NCI-H1092 treated with DMSO at 0.1 percent for 48 hours (cell line): ENCODE measurements around the gene PPP1R37.

ENCODE experiments used
- DNase-seq: peaks from one replicate; lab custom pipeline; 2025; lab: John Stamatoyannopoulos, UW

The PPP1R37 gene

GRCh38 chr19:45137179-45137761 lies 44.3 kb downstream of the PPP1R37 start:
- peak; percentile 30 for DNase-seq

DNA sequence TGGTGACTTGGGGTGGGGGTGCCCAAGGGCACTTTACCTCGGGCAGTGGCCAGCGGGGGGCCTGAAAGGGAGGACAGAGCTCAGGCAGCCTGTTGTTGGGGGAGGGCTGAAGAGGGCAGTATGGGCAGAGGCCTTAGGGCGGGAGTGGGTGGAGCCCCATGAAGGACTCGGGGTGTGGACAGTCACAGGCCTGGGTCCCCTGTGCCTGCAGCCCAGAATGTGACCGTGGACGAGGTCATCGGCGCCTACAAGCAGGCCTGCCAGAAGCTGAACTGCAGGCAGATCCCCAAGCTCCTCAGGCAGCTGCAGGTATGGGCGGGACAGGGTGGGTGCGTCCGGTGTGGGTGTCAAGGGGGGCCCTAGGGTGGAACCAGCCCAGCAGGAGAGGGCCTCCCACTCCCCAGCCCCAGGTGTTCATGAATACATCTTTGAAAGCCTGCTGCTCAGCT lies 45.3 kb downstream of the PPP1R37 start:
- DNase-seq, result no peak

DNA sequence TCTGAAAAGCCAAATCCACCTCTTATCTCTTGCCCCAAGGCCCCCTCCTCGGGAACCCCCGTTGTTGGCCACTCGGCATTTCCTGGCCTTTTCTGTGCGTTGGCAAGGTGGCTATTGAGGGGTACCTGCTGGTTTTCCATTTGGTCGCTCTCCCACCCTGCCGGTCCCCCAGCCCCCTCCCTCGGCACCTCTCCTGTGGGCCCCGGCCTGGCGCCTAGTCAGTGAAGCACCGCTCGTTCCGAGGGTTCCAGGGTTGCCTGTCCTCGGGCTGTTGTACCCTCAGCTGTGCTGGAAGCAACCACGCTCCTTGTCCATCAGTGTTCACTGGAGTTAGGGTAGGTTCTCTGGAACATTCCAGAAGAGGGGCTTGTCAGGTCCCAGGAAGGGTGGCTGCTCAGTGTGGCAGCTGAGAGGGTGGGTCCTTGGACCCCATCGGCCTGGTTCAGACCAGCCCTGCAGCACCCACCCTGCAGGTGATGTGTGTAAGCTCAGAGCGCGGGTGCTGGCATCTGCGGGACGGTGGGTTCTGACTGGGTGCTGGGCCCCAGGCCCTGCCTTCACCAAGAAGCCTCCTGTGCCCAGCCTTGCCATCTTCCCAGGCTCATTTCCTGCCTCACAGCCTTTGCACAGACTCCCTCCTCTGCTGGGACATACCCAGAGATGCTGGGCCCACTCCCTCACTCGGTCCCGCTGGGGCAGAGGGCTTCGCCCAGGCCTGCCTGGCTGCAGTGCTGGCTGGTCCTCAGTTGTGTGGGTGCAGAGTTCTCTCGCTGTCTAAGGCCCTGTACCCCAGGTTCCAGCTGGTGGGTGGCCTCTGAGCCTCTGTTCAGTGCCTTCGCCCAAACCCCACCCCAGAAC lies 46.5 kb downstream of the PPP1R37 start:
- no peak for DNase-seq

GRCh38 chr19:45140144-45140503 lies 47.1 kb downstream of the PPP1R37 start:
- no peak for DNase-seq

DNA sequence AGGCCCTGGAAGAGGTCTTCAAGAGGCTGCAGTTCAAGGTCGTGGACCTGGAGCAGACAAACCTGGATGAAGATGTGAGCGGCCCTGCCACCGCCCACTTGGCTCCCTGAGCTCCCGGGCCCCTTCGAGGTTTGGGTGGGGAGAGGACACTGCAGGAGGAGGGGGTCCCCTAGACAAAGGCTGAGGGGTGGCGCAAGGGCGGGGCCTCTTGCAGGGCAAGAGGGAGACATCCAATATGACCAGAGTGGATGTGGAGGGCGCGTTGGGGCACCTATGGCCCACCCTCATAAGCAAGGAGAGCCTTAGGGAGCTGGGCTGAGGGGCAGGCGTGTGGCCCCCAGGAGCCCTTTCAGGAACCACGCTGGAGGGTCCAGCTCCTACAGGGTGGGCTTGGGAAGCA lies 47.6 kb downstream of the PPP1R37 start:
- no peak for DNase-seq

DNA sequence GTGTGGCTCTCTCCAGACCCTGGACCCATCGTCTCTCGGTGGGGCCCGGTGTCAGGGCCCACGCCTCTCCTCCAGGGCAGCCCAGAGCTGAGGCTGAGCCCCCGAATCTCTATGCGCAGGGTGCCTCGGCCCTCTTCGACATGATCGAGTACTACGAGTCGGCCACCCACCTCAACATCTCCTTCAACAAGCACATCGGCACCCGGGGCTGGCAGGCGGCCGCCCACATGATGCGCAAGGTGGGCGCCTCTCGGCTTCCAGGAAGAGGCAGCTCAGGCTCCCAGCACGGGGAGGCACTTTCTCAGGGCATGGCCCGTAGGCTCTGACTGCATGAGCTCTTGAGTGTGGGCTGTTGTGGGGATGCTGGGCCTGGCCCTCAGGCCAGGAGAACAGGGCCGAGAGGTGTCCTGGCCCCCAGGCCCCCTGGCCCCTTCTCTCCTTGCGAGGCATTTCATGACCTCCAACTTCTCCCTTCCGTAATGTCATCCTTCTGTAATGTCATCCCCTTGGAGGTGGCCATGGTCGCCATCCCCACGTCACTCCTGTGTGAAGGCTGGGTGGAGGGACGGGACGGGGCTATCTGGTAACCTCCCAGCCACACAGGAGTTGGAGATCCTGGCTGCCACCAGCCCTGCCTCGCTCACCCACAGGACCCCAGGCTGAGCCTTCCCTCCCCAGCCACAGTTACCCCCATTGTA lies 48.4 kb downstream of the PPP1R37 start:
- DNase-seq, result no peak

DNA sequence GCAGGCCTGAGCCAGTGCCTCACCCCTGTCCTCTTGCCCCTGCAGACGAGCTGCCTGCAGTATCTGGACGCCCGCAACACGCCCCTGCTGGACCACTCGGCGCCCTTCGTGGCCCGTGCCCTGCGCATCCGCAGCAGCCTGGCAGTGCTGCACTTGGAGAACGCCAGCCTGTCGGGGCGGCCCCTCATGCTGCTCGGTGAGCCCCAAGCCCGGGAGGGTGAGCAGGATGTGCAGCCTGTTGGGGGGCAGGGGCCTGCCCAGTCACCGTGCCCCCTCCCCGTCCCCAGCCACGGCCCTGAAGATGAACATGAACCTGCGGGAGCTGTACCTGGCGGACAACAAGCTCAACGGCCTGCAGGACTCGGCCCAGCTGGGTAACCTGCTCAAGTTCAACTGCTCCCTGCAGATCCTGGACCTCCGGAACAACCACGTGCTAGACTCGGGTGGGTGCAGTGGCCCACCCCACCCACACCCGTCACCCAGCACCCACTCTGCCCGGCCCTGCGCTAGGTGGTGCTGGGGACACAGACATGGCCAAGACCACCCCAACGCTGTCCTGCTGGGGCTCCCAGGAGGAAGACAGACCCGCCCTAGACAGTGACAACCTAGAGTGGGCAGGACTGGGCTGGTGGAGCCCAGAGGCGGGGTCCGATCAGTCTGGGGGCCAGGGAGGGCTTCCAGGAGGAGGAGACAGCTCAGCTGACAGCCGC lies 49.2 kb downstream of the PPP1R37 start:
- no peak for DNase-seq

DNA sequence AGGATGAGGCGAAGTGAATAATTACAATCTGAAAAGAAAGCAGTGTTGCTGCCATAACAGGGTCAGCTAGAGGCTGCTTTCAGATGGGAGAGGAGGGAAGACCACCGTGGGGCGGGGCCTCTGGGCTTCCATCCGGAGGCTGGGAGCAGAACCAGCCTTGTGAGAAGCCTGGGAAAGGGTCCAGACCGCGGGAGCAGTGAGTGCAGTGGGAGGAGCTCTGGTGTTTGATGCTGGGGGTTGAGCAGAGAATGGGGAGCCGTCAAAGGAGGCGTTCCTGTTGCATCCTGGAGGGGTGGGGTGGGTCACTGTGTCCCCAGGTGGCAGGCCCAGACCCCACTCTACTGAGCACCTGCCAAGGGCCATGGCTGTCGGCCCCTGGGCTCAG lies 49.7 kb downstream of the PPP1R37 start:
- DNase-seq, result no peak

GRCh38 chr19:45144431-45145269 lies 51.7 kb downstream of the PPP1R37 start:
- DNase-seq, result no peak

GRCh38 chr19:45145270-45146189 lies 52.6 kb downstream of the PPP1R37 start:
- no peak for DNase-seq

GRCh38 chr19:45146251-45146650 lies 53.3 kb downstream of the PPP1R37 start:
- DNase-seq, result no peak

- no peak for DNase-seq
Observed at GRCh38 chr19:45146741-45147205, 53.8 kb downstream of the PPP1R37 start.

DNA sequence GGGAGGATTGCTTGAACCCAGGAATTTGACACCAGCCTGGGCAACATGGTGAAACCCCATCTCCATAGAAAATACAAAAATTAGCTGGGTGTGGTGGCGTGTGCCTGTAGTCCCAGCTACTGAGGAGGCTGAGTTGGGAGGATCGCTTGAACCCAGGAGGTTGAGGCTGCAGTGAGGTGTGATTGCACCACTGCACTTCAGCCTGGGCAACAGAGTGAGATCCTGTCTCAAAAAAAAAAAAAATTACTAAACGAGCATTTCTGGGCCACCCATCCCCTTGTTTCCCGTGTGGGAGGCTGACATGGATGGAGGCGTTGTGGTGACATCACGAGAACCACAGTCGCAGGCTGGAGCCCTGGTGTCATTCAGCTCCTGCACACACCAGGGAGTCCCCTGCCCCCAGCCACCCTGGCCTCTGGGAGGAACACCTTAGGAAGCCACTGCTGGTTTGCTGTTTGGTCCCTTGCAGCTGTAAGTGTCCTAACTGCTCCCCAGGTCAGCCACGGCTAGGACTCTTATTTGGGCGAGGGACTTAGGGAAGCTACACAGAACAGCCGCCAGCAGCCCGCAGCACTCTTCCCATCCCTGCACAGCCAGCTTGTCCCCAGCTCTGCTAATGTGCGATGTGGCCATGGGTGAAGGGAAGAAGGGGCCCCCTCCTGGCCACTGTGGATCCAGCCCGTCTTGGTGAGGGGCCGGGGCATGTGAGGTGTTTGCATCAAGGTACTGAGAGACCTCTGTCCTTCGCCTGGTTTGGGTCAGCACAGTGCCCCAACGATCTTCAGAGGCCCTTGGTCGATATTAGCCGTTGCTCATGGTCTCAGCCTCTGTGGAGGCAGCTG lies 55.1 kb downstream of the PPP1R37 start:
- DNase-seq, result no peak

GRCh38 chr19:45149129-45149528 lies 56.1 kb downstream of the PPP1R37 start:
- DNase-seq, result no peak

DNA sequence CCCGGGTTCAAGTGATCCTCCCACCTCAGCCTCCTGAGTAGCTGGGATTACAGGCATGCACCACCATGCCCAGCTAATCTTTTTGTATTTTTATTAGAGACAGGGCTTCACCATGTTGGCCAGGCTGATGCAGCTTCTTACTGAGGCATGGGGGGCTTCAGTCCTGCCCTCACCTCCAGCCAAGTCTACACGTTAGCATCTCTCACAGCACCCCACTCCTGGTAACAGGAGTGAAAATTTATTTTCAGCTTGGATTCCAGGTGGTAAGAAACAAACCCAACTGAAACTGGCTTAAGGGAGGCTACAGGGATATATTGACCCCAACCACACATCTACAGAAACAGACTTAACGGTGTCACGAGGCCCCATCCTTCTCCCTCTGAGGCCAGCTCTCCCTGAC lies 57.2 kb downstream of the PPP1R37 start:
- no peak for DNase-seq

DNA sequence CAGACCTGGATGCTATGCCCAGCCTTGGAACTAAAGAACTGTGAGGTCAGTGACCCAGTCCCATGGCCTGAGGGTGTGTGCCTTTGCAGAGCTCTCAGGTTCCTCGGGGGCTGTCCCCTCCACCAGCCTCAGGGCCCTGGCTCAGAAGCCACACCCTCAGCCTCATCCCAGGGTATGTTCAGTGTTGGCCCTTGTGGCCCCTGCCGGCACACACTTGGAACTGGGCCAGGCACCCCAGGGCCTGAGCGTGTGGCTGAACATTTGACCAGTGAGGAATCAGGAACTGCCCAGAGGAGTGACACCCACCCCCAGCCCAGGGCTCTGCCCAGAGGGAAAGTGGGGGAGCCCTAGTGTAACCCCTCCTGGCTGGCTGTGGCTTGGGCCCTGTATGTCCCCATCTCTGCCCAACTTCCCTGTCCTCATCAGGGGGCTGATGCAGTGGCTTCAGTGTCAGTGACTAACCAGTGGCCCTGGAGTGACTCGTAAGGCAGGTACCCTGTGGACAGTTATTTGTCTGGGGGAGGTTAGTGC lies 57.8 kb downstream of the PPP1R37 start:
- DNase-seq, result no peak

- DNase-seq, result no peak
Observed at GRCh38 chr19:45151320-45151719, 58.3 kb downstream of the PPP1R37 start.

DNA sequence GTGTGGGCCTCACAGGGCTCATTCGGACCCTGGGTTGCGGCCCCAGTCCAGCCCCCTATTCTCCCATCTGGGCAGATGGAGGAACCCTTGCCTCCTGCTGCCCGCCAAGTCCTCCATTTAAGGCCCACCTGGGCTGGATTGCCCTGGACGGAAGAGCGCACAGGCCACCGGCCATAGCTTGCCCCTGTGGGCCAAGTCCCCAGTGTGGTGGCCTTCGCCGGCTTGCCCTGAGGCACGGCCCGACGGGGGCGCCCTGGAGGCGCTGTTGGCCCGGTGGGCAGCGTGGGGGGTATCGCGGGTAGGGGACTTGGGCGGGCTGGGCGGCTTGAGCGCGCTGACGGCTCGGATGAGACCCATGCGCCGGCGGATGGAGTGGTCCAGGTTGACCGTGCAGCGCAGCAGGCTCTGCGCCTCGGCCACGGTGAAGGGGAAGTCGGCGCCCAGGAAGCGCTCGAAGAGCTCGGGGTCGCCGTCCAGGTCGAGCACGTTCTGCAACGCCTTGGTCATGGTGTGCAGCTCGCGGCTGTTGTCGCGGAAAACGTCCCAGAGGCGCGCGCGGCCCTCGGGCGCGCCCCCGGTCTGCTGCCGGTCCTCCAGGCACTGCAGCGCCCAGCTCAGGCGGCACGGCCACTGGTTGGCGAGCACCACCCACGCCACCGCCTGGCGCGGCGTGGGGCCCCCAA lies 59.0 kb downstream of the PPP1R37 start:
- DNase-seq, result no peak
